SK-N-SH treated with all-trans-retinoic acid at 6 μM for 48 hours (cell line): Measurements from ENCODE around the gene NATD1.

Experiments used
- ESRRG ChIP-seq: fragments of 250-450 bp; sonication (Bioruptor Pico); IDR thresholded peaks from 2 replicates; pipeline ENCODE4 v1.6.1; 2021; ENCODE audit warnings: mild to moderate bottlenecking
- GLIS3 ChIP-seq: fragments of 250-450 bp; sonication (Bioruptor Pico); IDR thresholded peaks from 2 replicates; pipeline ENCODE4 v1.5.0; 2020; ENCODE audit warnings: mild to moderate bottlenecking, moderate library complexity
- OSR1 ChIP-seq: fragments of 250-450 bp; sonication (Bioruptor Pico); IDR thresholded peaks from 2 replicates; pipeline ENCODE4 v1.8.0; 2022; ENCODE audit warnings: moderate library complexity, mild to moderate bottlenecking, inconsistent platforms
- RARB ChIP-seq: fragments of 250-450 bp; sonication (Bioruptor Pico); IDR thresholded peaks from 2 replicates; pipeline ENCODE4 v1.8.0; 2021; ENCODE audit warnings: mild to moderate bottlenecking, moderate library complexity
- TCF4 ChIP-seq: fragments of 250-450 bp; sonication (Bioruptor Pico); IDR thresholded peaks from 2 replicates; pipeline ENCODE4 v1.8.0; 2021; ENCODE audit warnings: mild to moderate bottlenecking, moderate library complexity, borderline replicate concordance
- ZFP3 ChIP-seq: fragments of 250-450 bp; sonication (Bioruptor Pico); IDR thresholded peaks from 2 replicates; pipeline ENCODE4 v1.5.0; 2020; ENCODE audit warnings: mild to moderate bottlenecking, moderate library complexity
- ZFP30 ChIP-seq: fragments of 450-650 bp; formaldehyde crosslinking; IDR thresholded peaks from 2 replicates; pipeline ENCODE4 v1.5.0; 2022; ENCODE audit warnings: mild to moderate bottlenecking, moderate library complexity
- ZNF70 ChIP-seq: fragments of 450-650 bp; formaldehyde crosslinking; IDR thresholded peaks from 2 replicates; pipeline ENCODE4 v1.5.0; 2020; ENCODE audit warnings: mild to moderate bottlenecking, moderate library complexity
- TF ChIP-seq, protein P1 (sequence below): fragments of 250-450 bp; sonication (Bioruptor Pico); IDR thresholded peaks from 2 replicates; pipeline ENCODE4 v1.5.0; 2020; ENCODE audit warnings: mild to moderate bottlenecking, moderate library complexity
- TF ChIP-seq, protein P2 (sequence below): fragments of 250-450 bp; sonication (Bioruptor Pico); IDR thresholded peaks from 2 replicates; pipeline ENCODE4 v1.8.0; 2020; ENCODE audit warnings: mild to moderate bottlenecking, moderate library complexity, borderline replicate concordance
- TF ChIP-seq, protein P3 (sequence below): fragments of 250-450 bp; sonication (Bioruptor Pico); IDR thresholded peaks from 2 replicates; pipeline ENCODE4 v1.5.1; 2020; ENCODE audit warnings: low read depth, mild to moderate bottlenecking, moderate library complexity

DNA sequence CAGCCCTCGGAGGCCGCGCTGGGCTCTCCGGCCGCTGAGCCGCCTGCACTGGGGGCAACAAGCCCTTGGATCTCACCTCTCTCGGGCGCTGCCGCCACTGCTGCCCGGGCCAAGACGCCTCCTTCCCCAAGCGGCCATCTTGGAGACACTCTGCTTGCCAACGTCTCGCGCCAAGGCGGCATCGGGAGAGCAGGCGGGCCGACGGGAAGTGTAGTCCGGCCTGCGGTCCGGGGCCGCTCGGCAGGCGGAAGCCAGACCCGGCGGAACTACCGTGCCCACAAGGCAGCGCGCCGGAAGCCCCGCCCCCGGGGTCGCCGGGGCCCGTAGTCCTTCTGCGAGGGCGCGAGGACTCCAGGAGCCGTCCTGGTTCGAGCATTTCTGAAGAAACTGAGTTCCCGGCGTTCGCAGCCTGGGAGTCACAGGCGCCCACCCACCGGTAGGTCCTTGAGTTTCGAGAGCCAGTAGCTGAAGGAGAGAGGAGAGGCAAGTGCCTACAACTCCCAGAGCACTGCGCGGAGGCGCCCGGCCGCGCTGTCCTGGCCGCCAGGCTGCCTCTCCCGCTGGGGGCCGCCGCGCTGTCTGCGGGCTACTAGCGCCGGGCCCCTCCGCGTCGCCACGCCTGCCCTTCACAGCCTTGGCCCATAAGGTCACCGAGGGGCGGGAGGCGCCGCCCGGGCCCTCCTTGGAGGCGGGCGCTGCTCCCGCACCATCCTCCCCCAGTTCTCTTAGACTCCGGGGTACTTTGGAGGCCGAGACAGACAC is 39.0 kb downstream of the NATD1 start, which contains the start of gene TMEM11:
- TF ChIP-seq, protein P1, sequence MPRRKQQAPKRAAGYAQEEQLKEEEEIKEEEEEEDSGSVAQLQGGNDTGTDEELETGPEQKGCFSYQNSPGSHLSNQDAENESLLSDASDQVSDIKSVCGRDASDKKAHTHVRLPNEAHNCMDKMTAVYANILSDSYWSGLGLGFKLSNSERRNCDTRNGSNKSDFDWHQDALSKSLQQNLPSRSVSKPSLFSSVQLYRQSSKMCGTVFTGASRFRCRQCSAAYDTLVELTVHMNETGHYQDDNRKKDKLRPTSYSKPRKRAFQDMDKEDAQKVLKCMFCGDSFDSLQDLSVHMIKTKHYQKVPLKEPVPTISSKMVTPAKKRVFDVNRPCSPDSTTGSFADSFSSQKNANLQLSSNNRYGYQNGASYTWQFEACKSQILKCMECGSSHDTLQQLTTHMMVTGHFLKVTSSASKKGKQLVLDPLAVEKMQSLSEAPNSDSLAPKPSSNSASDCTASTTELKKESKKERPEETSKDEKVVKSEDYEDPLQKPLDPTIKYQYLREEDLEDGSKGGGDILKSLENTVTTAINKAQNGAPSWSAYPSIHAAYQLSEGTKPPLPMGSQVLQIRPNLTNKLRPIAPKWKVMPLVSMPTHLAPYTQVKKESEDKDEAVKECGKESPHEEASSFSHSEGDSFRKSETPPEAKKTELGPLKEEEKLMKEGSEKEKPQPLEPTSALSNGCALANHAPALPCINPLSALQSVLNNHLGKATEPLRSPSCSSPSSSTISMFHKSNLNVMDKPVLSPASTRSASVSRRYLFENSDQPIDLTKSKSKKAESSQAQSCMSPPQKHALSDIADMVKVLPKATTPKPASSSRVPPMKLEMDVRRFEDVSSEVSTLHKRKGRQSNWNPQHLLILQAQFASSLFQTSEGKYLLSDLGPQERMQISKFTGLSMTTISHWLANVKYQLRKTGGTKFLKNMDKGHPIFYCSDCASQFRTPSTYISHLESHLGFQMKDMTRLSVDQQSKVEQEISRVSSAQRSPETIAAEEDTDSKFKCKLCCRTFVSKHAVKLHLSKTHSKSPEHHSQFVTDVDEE (CRISPR knock-in tag): peak; percentile 93
- TF ChIP-seq ESRRG (CRISPR knock-in tag) (no peak), TCF4 (CRISPR knock-in tag) (no peak), OSR1 (CRISPR knock-in tag) (no peak), RARB (CRISPR knock-in tag) (no peak), ZFP3 (0 out of 2 replicates have a peak, but pooled peaks have one; percentile 58), GLIS3 (CRISPR knock-in tag) (no peak), ZNF70 (no peak), ZFP30 (CRISPR knock-in tag) (no peak)
- TF ChIP-seq, protein P2, sequence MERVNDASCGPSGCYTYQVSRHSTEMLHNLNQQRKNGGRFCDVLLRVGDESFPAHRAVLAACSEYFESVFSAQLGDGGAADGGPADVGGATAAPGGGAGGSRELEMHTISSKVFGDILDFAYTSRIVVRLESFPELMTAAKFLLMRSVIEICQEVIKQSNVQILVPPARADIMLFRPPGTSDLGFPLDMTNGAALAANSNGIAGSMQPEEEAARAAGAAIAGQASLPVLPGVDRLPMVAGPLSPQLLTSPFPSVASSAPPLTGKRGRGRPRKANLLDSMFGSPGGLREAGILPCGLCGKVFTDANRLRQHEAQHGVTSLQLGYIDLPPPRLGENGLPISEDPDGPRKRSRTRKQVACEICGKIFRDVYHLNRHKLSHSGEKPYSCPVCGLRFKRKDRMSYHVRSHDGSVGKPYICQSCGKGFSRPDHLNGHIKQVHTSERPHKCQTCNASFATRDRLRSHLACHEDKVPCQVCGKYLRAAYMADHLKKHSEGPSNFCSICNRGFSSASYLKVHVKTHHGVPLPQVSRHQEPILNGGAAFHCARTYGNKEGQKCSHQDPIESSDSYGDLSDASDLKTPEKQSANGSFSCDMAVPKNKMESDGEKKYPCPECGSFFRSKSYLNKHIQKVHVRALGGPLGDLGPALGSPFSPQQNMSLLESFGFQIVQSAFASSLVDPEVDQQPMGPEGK (CRISPR knock-in tag): no peak
- TF ChIP-seq, protein P3, sequence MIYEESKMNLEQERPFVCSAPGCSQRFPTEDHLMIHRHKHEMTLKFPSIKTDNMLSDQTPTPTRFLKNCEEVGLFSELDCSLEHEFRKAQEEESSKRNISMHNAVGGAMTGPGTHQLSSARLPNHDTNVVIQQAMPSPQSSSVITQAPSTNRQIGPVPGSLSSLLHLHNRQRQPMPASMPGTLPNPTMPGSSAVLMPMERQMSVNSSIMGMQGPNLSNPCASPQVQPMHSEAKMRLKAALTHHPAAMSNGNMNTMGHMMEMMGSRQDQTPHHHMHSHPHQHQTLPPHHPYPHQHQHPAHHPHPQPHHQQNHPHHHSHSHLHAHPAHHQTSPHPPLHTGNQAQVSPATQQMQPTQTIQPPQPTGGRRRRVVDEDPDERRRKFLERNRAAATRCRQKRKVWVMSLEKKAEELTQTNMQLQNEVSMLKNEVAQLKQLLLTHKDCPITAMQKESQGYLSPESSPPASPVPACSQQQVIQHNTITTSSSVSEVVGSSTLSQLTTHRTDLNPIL (CRISPR knock-in tag): no peak
